Putamen (tissue), 1 donor: ENCODE measurements around the gene LITAF.
"Not testable (repeated sequence)": the region's sequence is repeated elsewhere in the genome, so short reads cannot be mapped to it uniquely, and the experiment has no call there.

Source experiments
- DNase-seq: peaks from one replicate; pipeline ENCODE4 v3.0.0-alpha.2; 2016; ENCODE audit warnings: low spot score

The LITAF gene

GRCh38 chr16:11597235-11598095 lies 10.7 kb upstream of the LITAF start:
- DNase-seq = no peak

- DNase-seq = no peak
Measured at GRCh38 chr16:11596572-11597226, 10.0 kb upstream of the LITAF start.

- no peak for DNase-seq
Measured at GRCh38 chr16:11593581-11593980, 6.9 kb upstream of the LITAF start.

GRCh38 chr16:11593076-11593475 lies 6.4 kb upstream of the LITAF start:
- not testable (repeated sequence) for DNase-seq

- DNase-seq = not testable (repeated sequence)
Measured at GRCh38 chr16:11591630-11592029, 4.9 kb upstream of the LITAF start.

GRCh38 chr16:11589198-11589550 lies 2.5 kb upstream of the LITAF start:
- no peak for DNase-seq

GRCh38 chr16:11588321-11589197 lies 1.8 kb upstream of the LITAF start:
- DNase-seq = no peak

- DNase-seq = no peak
Measured at GRCh38 chr16:11587643-11588247, 1.0 kb upstream of the LITAF start.

GRCh38 chr16:11586378-11586855 lies 302 bp downstream of the LITAF start:
- no peak for DNase-seq

- no peak for DNase-seq
Measured at GRCh38 chr16:11585460-11586377, 1.0 kb downstream of the LITAF start.

GRCh38 chr16:11583889-11584565 lies 2.7 kb downstream of the LITAF start:
- DNase-seq = no peak

GRCh38 chr16:11583166-11583565 lies 3.6 kb downstream of the LITAF start:
- DNase-seq = no peak

- DNase-seq = no peak
Measured at GRCh38 chr16:11582157-11582814, 4.4 kb downstream of the LITAF start.

GRCh38 chr16:11581678-11582077 lies 5.0 kb downstream of the LITAF start:
- DNase-seq = no peak

- no peak for DNase-seq
Measured at GRCh38 chr16:11580451-11581086, 6.2 kb downstream of the LITAF start.

- not testable (repeated sequence) for DNase-seq
Measured at GRCh38 chr16:11577290-11577660, 9.4 kb downstream of the LITAF start.

GRCh38 chr16:11576427-11577289 lies 10.1 kb downstream of the LITAF start:
- no peak for DNase-seq

GRCh38 chr16:11575223-11575589 lies 11.5 kb downstream of the LITAF start:
- no peak for DNase-seq
